ENCODE data around the gene HOXC6. TPM values are rescaled to one million over a fixed set of nuclear protein-coding genes. Genes with fewer than 3 reads are reported as not detected.

Gene HOXC6
- total RNA-seq, 1 donor: 0.09 TPM

DNA sequence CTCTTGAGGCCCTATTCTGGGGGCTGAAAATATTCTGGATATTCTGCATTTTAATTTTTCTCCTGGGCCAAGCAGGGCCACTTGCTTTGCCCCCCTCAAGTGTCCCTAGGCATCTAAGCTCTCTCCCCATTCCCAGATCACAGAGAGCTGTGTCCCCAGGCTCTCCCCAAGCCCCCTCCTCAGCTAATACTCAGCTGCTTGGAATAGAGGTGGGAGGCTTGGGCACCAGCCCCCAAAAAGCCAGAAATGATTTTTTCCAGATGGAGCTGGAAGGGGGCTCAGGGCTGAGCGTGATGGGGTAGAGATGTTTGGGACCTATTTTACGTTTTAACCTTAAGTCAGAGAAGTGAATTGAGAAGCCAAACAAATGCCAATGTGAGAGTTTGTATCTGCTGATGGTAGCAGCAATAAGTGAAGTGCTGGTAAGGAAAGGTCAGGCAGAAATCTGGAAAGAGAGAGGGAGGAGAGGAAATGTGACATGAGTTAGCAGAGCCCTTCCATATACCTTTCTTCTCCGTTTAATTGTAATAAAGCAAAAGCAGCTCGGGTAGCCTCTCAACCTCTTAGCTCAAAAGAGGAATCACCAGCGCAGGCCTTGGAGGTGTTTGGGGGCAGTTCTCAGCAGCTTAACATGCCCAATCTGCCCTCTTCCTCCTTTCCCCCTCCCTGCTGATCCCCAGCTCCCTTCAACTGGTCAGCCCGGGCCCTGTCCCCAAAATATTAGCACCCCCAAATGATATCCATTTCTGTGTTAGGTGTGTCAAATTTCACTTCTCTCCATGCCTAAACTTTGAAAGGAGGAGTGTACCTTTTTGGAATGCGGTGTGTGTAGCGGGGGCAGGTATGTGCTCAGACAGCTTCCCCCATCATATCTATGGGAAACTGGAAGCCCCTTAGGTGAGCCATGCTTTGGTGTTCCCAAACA, 5.0 kb upstream of the HOXC6 start:
- DNase-seq (ENCODE audit: low read depth): no peak
- no peak for TF ChIP-seq CTCF (IDR thresholded peaks at IDR 0.05; ENCODE audit: insufficient read depth, low read length)
- H3K4me3 ChIP-seq (ENCODE audit: low read depth, low read length): no peak overlapping the region

- DNase-seq (ENCODE audit: low read depth): no peak
- no peak overlapping the region for H3K4me3 ChIP-seq (ENCODE audit: low read depth, low read length)
- no peak for TF ChIP-seq CTCF (IDR thresholded peaks at IDR 0.05; ENCODE audit: insufficient read depth, low read length)
Observed at GRCh38 chr12:54024127-54024526, 4.1 kb upstream of the HOXC6 start.

- no peak overlapping the region for H3K4me3 ChIP-seq (ENCODE audit: low read depth, low read length)
- TF ChIP-seq CTCF (IDR thresholded peaks at IDR 0.05; ENCODE audit: insufficient read depth, low read length): no peak
- no peak for DNase-seq (ENCODE audit: low read depth)
Observed at GRCh38 chr12:54024581-54025305, 3.5 kb upstream of the HOXC6 start.

DNA sequence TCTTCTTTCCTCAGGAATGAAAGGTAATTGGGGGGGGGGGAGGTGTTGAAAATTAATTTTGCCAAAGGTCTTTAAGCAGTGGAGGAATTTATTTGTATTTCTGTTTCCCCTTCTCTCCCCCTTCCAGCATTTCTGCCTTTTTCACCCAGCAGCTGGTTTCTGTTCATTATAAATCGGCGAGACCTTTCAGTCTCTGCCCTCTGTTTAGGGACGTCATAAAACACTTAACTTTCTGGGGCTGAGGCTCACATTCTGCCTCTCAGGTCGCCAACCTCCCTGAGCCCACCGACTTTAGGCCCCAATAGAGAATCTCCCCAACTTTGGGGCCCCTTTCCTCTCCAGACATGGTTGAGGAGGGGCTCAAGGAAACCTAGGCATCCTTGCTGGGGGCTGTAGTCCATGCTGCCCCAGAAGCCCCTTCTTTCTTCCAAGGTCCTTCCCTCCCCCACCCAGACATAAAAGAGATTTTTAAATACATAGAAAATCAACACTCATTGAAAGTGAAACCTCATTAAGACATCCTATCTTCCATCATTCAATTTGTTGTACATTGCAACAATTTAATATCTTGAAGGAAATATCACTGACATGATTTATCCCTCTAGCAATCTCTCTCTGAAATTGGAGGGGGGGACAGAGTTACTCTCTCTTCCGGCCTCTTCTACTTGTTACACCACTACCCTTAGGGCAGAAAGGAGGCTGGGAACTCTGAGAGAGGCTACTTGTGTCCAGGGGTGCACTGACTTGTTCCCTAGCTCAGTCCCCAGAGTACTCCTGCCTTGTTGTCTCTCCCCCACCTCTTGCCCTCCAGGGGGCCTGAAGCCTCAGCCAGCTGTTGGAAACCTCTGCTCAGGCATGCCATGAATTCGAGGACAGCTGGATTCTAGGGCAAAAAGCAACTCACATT, 2.5 kb upstream of the HOXC6 start:
- TF ChIP-seq CTCF (IDR thresholded peaks at IDR 0.05; ENCODE audit: insufficient read depth, low read length): no peak
- H3K4me3 ChIP-seq (ENCODE audit: low read depth, low read length): no peak overlapping the region
- DNase-seq (ENCODE audit: low read depth): no peak

DNA sequence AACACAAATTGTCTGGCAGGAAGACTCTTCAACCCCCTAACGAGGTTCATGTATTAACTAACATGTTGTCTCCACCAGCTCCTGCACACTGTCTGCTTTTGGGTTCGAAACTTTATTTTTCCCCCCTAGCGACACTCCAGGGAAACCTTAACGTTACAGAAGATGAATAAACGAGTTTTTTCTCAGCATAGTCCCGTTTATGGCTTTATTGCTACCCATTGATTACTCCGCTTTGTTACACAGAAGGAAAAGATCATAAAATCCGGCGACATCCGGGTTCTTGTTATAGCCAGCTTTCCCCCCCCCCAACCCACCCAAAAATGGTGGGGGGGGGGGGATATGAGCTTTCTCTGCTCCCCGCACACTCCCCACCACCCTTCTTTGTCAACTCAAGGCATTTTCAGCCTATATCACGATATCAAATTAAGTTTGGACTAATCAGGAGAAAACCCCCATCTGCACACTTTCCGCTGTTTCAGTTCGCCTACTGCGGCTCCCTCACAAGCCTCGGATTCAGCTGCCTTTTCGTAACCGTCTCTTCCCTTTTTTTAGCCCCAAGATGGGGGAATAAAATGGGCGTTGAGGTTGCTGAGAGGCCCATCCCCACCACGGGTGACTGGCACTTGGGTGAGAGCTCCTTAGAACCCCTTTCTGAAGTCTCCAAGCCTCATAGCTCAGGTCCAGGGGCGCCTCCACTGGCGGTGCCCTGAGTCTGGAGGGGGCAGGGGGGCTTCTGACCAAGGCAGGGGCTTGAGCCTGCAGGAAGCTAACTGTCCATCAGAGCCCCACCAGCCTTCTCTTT, 1.4 kb upstream of the HOXC6 start:
- no peak overlapping the region for H3K4me3 ChIP-seq (ENCODE audit: low read depth, low read length)
- DNase-seq (ENCODE audit: low read depth): no peak
- no peak for TF ChIP-seq CTCF (IDR thresholded peaks at IDR 0.05; ENCODE audit: insufficient read depth, low read length)

DNA sequence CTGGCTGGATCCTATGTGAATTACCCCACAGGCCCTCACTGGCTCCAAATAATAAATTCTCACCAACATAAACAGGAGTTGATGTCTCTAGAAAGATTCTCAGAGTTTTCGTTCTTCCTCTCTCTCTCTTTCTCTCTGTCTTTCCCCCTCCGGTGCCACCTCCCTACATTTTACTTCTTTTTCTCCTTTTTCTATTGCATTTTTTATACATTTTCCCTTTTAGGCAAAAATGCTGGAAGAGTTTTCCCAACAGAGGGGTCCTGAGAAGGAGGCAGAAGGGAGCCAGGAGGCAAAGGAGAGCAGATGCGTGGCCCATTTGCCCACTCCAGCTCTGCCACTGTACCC, 826 bp upstream of the HOXC6 start:
- no peak overlapping the region for H3K4me3 ChIP-seq (ENCODE audit: low read depth, low read length)
- no peak for TF ChIP-seq CTCF (IDR thresholded peaks at IDR 0.05; ENCODE audit: insufficient read depth, low read length)
- no peak for DNase-seq (ENCODE audit: low read depth)
